Smooth muscle cell (in vitro differentiated cells): ENCODE measurements around the gene TCF20. TPM values are rescaled to one million over a fixed set of nuclear protein-coding genes. Genes with fewer than 3 reads are reported as not detected.

Experiments
- DNase-seq: peaks from one replicate; lab custom pipeline; 2025; ENCODE audit not compliant: unreplicated experiment; lab: John Stamatoyannopoulos, UW
- H2AFZ ChIP-seq: fragments of 200-600 bp; sonication (generic); 2 replicates; pipeline ENCODE4 v1.6.0; 2016; ENCODE audit warnings: antibody characterized with exemption, low read depth, mild to moderate bottlenecking
- H3F3A ChIP-seq: fragments of 200-600 bp; sonication (generic); 2 replicates; pipeline ENCODE4 v1.6.0; 2017; ENCODE audit warnings: antibody characterized with exemption, low read depth
- H3K27ac ChIP-seq: fragments of 200-600 bp; sonication (generic); 2 replicates; pipeline ENCODE4 v1.5.1; 2016; ENCODE audit warnings: low read depth, mild to moderate bottlenecking
- H3K27me3 ChIP-seq: fragments of 200-600 bp; sonication (generic); 2 replicates; pipeline ENCODE4 v1.6.1; 2016; ENCODE audit warnings: low read depth, mild to moderate bottlenecking
- H3K36me3 ChIP-seq: fragments of 200-600 bp; sonication (generic); 2 replicates; pipeline ENCODE4 v1.5.1; 2016; ENCODE audit warnings: low read depth
- H3K4me1 ChIP-seq: fragments of 200-600 bp; sonication (generic); 2 replicates; pipeline ENCODE4 v1.5.1; 2016; ENCODE audit warnings: low read depth
- H3K4me2 ChIP-seq: fragments of 200-600 bp; sonication (generic); 2 replicates; pipeline ENCODE4 v1.6.0; 2016; ENCODE audit warnings: mild to moderate bottlenecking
- H3K4me3 ChIP-seq: fragments of 200-600 bp; sonication (generic); 2 replicates; pipeline ENCODE4 v1.5.1; 2016; ENCODE audit warnings: mild to moderate bottlenecking
- H3K79me2 ChIP-seq: fragments of 200-600 bp; sonication (generic); 2 replicates; pipeline ENCODE4 v1.6.0; 2016; ENCODE audit warnings: low read depth, mild to moderate bottlenecking
- H3K9ac ChIP-seq: fragments of 200-600 bp; sonication (generic); 2 replicates; pipeline ENCODE4 v1.6.0; 2016; ENCODE audit warnings: low read depth
- H3K9me3 ChIP-seq: fragments of 200-600 bp; sonication (generic); replicated peaks from 2 replicates; pipeline ENCODE4 v1.5.1; 2016; ENCODE audit warnings: low read depth
- H4K20me1 ChIP-seq: fragments of 200-600 bp; sonication (generic); 2 replicates; pipeline ENCODE4 v1.6.0; 2016; ENCODE audit warnings: low read depth
- CTCF ChIP-seq: fragments of 200-600 bp; sonication (generic); IDR thresholded peaks from 2 replicates; pipeline ENCODE4 v1.5.1; 2017; ENCODE audit warnings: borderline replicate concordance, mild to moderate bottlenecking, antibody characterized with exemption; ENCODE audit not compliant: insufficient read depth, poor library complexity, severe bottlenecking
- WGBS: methylation state at CpG from one replicate; pipeline ENCODE4 v1.1.7; 2016; ENCODE audit warnings: low lambda C conversion rate; 5-methylcytosine and 5-hydroxymethylcytosine counted together
- polyA plus RNA-seq: library from polyadenylated mRNA; unstranded; fragments of >200 nt; fragmentation: Nextera tagmentation; extraction: Ambion mirVana; gene quantifications from 2 replicates; pipeline ENCODE4 v1.2.1, GENCODE V29; 2016
- total RNA-seq: library from RNA; depleted of rRNA; stranded (reverse); fragments of >200 nt; gene quantifications from 2 replicates; pipeline ENCODE4 v1.2.3, GENCODE V29; 2014

Gene TCF20
- total and polyA plus RNA-seq, 2 experiments from 2014 or later: 3.7 to 23.3 TPM

- Histone ChIP-seq H3K4me1 (peaks cover under 1% of the 10 kb centered on the region), H2AFZ (no peak overlapping the region), H3F3A (no peaks in the 10 kb centered on the region), H3K9me3 (no peaks in the 10 kb centered on the region), H3K79me2 (no peaks in the 10 kb centered on the region), H3K9ac (no peak overlapping the region), H3K4me3 (no peak overlapping the region), H3K4me2 (no peak overlapping the region), H3K36me3 (no peaks in the 10 kb centered on the region), H3K27ac (no peak overlapping the region), H3K27me3 (no peaks in the 10 kb centered on the region), H4K20me1 (peaks cover 46% of the 10 kb centered on the region)
- no peak for TF ChIP-seq CTCF
- 37% methylated on average over 22 of the region's 22 CpGs for WGBS
- no peak for DNase-seq
Observed at GRCh38 chr22:42294034-42294985, 23.9 kb upstream of the TCF20 start.

GRCh38 chr22:42292732-42293520, 22.5 kb upstream of the TCF20 start:
- Histone ChIP-seq H3K4me3 (no peak overlapping the region), H3F3A (no peaks in the 10 kb centered on the region), H3K27me3 (no peaks in the 10 kb centered on the region), H3K27ac (no peak overlapping the region), H3K36me3 (no peaks in the 10 kb centered on the region), H3K9me3 (no peaks in the 10 kb centered on the region), H3K79me2 (no peaks in the 10 kb centered on the region), H3K9ac (no peak overlapping the region), H3K4me1 (no peaks in the 10 kb centered on the region), H4K20me1 (peaks cover 42% of the 10 kb centered on the region), H2AFZ (no peak overlapping the region), H3K4me2 (no peak overlapping the region)
- DNase-seq: no peak
- WGBS: 80% methylated on average over 12 of the region's 12 CpGs
- no peak for TF ChIP-seq CTCF

GRCh38 chr22:42291287-42291686, 20.8 kb upstream of the TCF20 start:
- peaks cover 35% of the 10 kb centered on the region for H4K20me1 ChIP-seq
- 77% methylated on average over 6 of the region's 6 CpGs for WGBS
- no peak for TF ChIP-seq CTCF
- DNase-seq: no peak
- H3K27ac ChIP-seq: no peak overlapping the region
- no peaks in the 10 kb centered on the region for H3F3A ChIP-seq
- no peak overlapping the region for H2AFZ ChIP-seq
- no peak overlapping the region for H3K4me3 ChIP-seq
- H3K9ac ChIP-seq: no peak overlapping the region
- no peak overlapping the region for H3K4me2 ChIP-seq
- no peaks in the 10 kb centered on the region for H3K4me1 ChIP-seq
- H3K9me3 ChIP-seq: no peaks in the 10 kb centered on the region
- no peaks in the 10 kb centered on the region for H3K79me2 ChIP-seq
- no peaks in the 10 kb centered on the region for H3K36me3 ChIP-seq
- H3K27me3 ChIP-seq: no peaks in the 10 kb centered on the region
